Activated T-cell treated with anti-CD3 and anti-CD28 coated beads for 1 hour (primary cell): ENCODE data around the gene LDLRAD4.
"Not testable (repeated sequence)": the region's sequence is repeated elsewhere in the genome, so short reads cannot be mapped to it uniquely, and the experiment has no call there.

Experiments
- DNase-seq: peaks from one replicate; pipeline ENCODE4 v3.0.0-alpha.2; 2020; ENCODE audit warnings: low read depth

The LDLRAD4 gene

GRCh38 chr18:13638719-13639595, 420.4 kb downstream of the LDLRAD4 start:
- no peak for DNase-seq

- no peak for DNase-seq
Observed at GRCh38 chr18:13640266-13640860, 421.8 kb downstream of the LDLRAD4 start.

- DNase-seq, result no peak
Observed at GRCh38 chr18:13641551-13642439, 423.2 kb downstream of the LDLRAD4 start.

GRCh38 chr18:13642440-13642827, 423.9 kb downstream of the LDLRAD4 start:
- no peak for DNase-seq

GRCh38 chr18:13643261-13643751, 424.7 kb downstream of the LDLRAD4 start:
- DNase-seq, result no peak

GRCh38 chr18:13645093-13645492, 426.5 kb downstream of the LDLRAD4 start:
- DNase-seq, result no peak

GRCh38 chr18:13646633-13647032, 428.1 kb downstream of the LDLRAD4 start:
- no peak for DNase-seq

GRCh38 chr18:13647761-13648160, 429.2 kb downstream of the LDLRAD4 start:
- DNase-seq, result no peak

GRCh38 chr18:13649397-13650390, 431.1 kb downstream of the LDLRAD4 start:
- DNase-seq, result no peak

GRCh38 chr18:13653746-13654433, 435.3 kb downstream of the LDLRAD4 start:
- no peak for DNase-seq

GRCh38 chr18:13657974-13658373, 439.4 kb downstream of the LDLRAD4 start:
- no peak for DNase-seq

- no peak for DNase-seq
Observed at GRCh38 chr18:13658436-13659204, 440.1 kb downstream of the LDLRAD4 start.

GRCh38 chr18:13660510-13660909, 441.9 kb downstream of the LDLRAD4 start:
- no peak for DNase-seq

GRCh38 chr18:13661051-13661778, 442.7 kb downstream of the LDLRAD4 start:
- no peak for DNase-seq

GRCh38 chr18:13661779-13662256, 443.3 kb downstream of the LDLRAD4 start:
- no peak for DNase-seq

GRCh38 chr18:13672657-13673056, 454.1 kb downstream of the LDLRAD4 start:
- no peak for DNase-seq

GRCh38 chr18:13676471-13676870, 457.9 kb downstream of the LDLRAD4 start:
- no peak for DNase-seq

- not testable (repeated sequence) for DNase-seq
Observed at GRCh38 chr18:13677350-13677749, 458.8 kb downstream of the LDLRAD4 start.

GRCh38 chr18:13680612-13681011, 462.1 kb downstream of the LDLRAD4 start:
- no peak for DNase-seq
